AG08396 (cell line): ENCODE measurements around the gene DUSP16.
"Not testable (repeated sequence)": the region's sequence is repeated elsewhere in the genome, so short reads cannot be mapped to it uniquely, and the experiment has no call there.

Source experiments
- DNase-seq: peaks from one replicate; pipeline ENCODE4 v3.0.0; 2012; ENCODE audit warnings: low spot score, mixed read lengths

Gene DUSP16

DNA sequence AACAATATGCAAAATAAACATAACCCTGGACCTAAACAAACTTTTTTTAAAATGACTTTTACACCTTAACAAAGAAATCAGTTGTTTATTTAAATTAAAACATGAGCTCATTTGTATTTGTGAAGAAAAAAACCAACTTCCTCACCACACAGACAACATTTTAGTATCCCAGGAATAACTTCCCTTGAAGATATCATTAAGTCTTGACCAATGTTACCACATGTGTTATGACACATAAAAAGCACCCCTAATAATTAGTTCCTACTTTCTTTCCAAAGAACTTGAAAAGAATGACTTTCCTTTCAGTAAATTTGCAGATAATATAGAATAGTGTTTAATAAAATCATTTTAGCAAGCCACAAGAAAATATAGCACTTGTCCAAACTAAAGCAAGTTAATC lies 42.4 kb downstream of the DUSP16 start:
- no peak for DNase-seq

GRCh38 chr12:12519354-12519998 lies 43.2 kb downstream of the DUSP16 start:
- DNase-seq, result no peak

DNA sequence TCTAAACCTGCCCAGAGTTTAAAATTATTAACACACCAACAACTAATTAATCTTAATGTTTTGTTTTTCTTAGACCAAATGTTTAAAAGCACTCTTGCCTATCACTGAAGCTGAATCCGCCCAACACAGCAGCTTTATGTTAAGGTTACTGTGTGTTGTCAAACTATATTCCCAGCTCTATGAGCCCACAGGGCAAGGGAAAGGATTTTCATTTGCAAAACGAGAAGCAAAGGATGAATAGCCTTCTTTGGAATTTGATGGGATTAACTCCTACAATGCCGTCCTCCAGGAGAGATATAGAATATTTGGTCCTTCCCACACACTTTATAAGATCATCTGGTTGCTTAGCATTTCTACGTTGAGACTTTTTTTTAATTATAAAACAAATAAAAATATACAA lies 43.7 kb downstream of the DUSP16 start:
- peak; percentile 8 for DNase-seq

DNA sequence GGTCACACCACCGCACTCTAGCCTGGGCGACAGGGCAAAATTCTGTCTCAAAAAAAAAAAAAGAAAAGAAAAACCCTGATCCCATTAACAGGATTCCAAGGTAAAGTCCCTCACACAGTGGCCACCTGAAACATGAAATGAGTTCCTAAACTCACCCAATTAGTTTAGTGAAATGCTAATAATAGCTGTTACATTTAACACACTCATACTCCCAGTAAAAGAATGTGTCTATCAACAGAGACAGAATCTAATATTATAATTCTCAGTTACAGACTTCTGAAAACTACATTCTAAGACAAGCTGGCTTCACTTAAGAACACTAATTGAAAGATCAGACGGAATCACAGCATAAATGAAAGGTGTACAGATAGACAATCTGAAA lies 44.2 kb downstream of the DUSP16 start:
- DNase-seq, result no peak

- no peak for DNase-seq
Observed at GRCh38 chr12:12513416-12514006, 49.2 kb downstream of the DUSP16 start.

DNA sequence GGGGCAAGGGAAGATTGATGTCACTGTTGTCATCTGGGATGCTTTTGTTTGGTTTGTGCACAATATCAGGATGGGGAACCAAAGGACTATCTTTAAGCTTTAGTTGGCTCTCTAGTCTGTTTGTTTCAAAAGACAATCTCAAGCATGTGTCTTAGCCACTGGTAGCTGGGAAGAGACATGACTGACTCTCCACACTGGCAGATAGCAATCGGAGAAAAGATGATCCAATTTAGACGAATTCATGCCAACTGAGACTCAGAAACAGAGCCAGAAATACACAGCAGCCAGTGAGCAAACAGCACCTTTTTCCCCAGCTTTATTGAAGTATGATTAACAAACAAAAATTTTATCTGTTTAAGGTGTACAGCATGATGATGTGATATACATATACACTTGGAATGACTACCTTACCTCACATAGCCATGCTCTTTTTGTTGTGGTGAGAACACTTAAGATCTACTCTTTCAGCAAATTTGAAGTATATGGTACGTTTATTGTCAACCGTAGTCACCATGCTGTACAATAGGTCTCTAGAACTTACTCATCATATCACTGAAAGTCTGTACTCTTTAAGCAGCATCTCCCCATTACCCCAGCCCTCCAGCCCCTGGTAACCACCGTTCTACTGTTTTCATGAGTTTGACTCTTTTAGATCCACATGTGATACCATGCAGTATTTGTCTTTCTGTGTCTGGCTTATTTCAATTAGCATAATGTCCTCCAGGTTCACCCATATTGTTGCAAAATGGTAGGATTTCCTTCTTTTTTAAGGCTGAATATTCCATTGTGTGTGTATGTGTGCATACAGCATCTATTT lies 50.6 kb downstream of the DUSP16 start:
- DNase-seq, result no peak

- DNase-seq, result no peak
Observed at GRCh38 chr12:12511021-12511783, 51.5 kb downstream of the DUSP16 start.

- DNase-seq, result no peak
Observed at GRCh38 chr12:12510551-12510950, 52.1 kb downstream of the DUSP16 start.

DNA sequence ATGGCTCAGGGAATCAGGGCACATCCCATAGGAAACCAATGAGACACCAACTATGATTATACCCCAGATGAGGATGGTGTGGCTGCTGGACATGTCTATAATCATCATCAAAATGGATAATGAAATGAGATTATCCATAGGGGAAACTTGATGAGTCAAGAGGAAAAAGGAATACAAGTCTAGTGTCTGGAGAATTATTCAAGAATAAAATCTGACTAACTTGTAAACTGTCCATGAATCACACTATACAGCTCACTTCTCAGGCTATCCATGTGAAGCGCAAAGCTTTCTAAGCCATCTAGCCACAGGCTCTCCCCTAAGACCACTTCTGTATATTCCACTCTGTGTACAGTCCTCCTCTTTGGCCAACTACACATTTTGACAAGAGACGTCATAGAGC lies 52.5 kb downstream of the DUSP16 start:
- DNase-seq, result peak; percentile 36

GRCh38 chr12:12508612-12509011 lies 54.1 kb downstream of the DUSP16 start:
- DNase-seq, result no peak

DNA sequence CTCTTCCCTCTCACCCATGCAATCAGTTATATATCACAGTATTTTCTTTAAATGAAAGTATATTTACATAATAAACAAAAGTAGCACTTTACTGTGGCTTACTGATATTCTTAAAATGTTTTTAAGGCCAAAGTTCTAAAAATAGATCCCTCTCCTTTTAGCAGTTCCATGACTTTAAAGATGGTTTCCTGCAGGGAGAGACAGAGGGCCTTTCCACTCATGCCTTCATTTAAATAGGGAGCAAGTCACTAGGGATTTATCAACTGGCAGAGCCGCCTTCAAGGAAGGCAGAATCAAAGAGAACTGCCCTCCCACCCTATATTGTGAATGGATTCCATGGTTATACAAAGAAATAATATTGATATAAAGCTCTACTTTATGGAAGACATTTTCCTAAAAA lies 55.5 kb downstream of the DUSP16 start:
- no peak for DNase-seq

DNA sequence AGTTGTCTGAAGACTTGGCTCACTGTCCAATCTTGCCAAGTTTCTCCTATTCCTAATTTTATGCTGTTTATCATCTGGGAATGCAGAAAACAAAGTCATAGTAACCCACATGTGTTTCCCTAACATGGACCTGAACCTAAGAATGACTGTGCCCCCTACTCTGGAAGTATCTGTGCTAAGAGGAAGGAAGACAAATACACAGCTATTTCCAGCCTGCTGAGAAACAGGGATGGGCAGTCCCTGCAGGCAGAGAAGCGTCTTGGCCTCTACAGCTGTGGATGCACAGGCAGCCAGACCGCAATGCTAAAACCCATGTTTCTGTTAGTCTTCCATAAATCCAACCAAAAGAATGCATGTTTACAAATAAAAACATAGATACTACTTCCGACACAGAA lies 56.2 kb downstream of the DUSP16 start:
- DNase-seq, result peak; percentile 55

DNA sequence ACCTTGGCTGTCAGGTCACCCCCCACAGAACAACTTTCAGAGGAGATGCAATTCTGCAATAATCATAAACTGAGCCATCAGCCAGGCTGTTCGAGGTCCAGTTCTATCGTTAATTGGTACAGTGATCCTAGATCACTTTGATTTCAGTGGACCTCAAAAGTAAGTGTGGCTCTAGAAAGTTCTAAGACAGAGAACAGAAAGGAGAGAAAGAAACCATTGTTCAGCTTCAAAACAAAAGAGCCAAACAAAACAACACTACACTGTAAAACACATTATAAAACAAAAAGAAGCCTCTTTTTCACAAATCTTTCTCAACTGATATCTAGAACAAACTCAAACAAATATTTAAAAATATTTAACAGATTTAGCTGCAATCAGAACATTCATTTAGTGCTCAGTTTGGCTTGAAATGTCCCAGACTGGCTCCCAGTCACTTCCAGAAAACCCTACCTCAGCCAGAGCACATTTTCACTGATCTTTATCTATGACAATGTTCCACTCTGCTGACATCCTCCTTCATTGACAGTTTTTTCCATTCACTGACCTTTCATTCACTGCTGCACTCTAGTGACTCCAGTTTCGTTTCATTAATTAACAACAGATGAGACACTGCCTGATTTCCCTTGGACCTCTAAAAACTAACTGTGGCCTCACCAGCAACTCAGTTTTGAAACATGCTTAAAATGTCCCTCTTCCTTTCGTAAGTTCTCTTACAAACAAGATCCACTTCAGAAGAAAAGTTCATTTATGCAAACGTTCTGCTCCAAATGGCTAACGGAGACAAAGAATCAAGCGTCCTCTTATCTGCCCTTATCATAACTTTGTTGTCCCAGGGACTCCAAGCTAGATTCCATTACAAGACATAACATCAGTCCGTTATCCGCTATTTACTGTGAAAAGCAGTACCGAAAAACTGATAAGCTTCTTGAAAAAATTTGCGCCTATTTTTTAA lies 56.8 kb downstream of the DUSP16 start:
- DNase-seq, result peak; percentile 57

DNA sequence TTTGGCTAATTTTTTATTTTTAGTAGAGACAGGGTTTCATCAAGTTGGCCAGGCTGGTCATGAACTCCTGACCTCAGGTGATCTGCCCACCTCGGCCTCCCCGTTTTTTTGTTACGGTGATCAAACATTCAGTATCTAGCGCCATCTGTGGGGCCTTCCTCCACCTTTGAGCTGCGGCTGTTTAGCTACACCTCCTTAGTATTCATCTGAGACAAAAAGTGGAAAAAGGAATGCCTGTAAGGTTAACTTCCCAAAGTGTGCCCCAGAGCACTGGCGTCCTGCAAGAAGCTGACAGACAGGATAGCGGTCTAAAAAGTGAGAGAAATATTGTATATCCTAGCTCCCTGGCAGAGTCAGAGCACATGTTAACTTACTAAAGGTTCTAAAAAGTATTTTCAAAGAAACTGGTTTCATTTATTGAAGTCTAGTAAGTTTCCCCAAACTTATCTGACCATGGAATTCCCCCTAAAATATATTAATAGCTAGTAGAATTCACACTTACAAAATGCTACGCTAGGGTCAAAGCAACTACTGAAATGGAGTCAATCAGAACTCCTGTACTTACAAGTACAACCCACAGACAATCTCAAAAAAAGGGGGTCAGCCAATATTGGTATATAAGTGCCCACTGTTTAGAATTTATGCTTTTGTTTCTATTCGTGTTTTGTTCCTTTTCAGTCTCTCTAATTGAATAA lies 59.1 kb downstream of the DUSP16 start:
- DNase-seq, result no peak

DNA sequence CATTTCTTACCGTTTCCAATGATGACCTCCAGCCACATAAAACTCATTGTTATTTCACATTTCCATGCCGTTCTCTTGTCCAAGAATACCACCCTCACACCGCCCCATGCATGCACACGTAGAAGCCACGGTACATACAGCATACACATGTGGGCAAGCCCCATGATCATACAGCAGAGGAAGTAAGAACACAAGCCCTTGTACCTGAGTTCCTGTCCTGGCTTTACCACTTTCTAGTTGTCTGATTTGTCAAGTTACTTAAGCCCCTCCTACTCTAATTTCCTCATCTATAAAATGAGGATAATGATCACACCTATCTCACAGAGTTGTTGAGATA lies 59.9 kb downstream of the DUSP16 start:
- DNase-seq, result no peak

- not testable (repeated sequence) for DNase-seq
Observed at GRCh38 chr12:12502130-12502814, 60.4 kb downstream of the DUSP16 start.

- DNase-seq, result no peak
Observed at GRCh38 chr12:12501121-12501520, 61.5 kb downstream of the DUSP16 start.

GRCh38 chr12:12499909-12500604 lies 62.6 kb downstream of the DUSP16 start:
- DNase-seq, result no peak

GRCh38 chr12:12498210-12498609 lies 64.5 kb downstream of the DUSP16 start:
- no peak for DNase-seq

GRCh38 chr12:12495536-12495935 lies 67.1 kb downstream of the DUSP16 start:
- no peak for DNase-seq
